ENCODE measurements around the gene MED26. TPM values are rescaled to one million over a fixed set of nuclear protein-coding genes. Genes with fewer than 3 reads are reported as not detected.

MED26 gene
- total and polyA plus RNA-seq, 2 of the 8 experiments (the other 6 are each of a cell fraction or from before 2014, with no cell fraction given) = 5.3 to 10.7 TPM

GRCh38 chr19:16621165-16621800 lies 6.7 kb downstream of the MED26 start:
- Histone ChIP-seq H3K9me3 (ENCODE audit: insufficient read depth in 2 of 2, low read depth in 1 of 2, low read length in 1 of 2) (no peaks in the 10 kb centered on the region), H3K36me3 (ENCODE audit: control insufficient read depth in 2 of 4, insufficient read depth in 4 of 4, low read length in 3 of 4) (peaks cover 0 to 5% (median 0%) of the 10 kb centered on the region in 4 experiments; a peak in 5 of 8 replicates), H4K8ac (ENCODE audit: extremely low read depth, insufficient read depth, low read length) (no peak overlapping the region), H3K14ac (ENCODE audit: insufficient read length) (no peak overlapping the region), H3K23me2 (ENCODE audit: low read depth, low read length) (no peaks in the 10 kb centered on the region), H3K23ac (ENCODE audit: insufficient read length) (no peak overlapping the region), H2BK120ac (replicated peaks; ENCODE audit: low read depth, low read length) (no peak overlapping the region), H3K79me1 (ENCODE audit: low read depth, low read length) (peaks cover 68% of the 10 kb centered on the region), H3K27ac (ENCODE audit: low read depth, low read length) (no peak overlapping the region), H2BK20ac (ENCODE audit: low read length) (no peak overlapping the region), H2BK15ac (ENCODE audit: low read length) (no peak overlapping the region), H3K9ac (replicated peaks in 1 of 4; ENCODE audit: extremely low read depth in 1 of 4, low read depth in 3 of 4, low read length in 3 of 4) (no peak overlapping the region), H2AK5ac (ENCODE audit: low read depth, low read length) (no peak overlapping the region), H4K91ac (replicated peaks; ENCODE audit: insufficient read length, low read length) (no peak overlapping the region), H3K4me3 (ENCODE audit: extremely low read depth in 1 of 4, insufficient read depth in 2 of 4, low read depth in 3 of 4, low read length in 4 of 4) (no peak overlapping the region), H3K79me2 (ENCODE audit: control insufficient read depth in 1 of 2, insufficient read depth in 2 of 2, low read length in 2 of 2) (peaks cover 39 to 100% of the 10 kb centered on the region in 2 experiments), H4K20me1 (replicated peaks in 1 of 2; ENCODE audit: control insufficient read depth in 1 of 2, insufficient read depth in 2 of 2, low read length in 2 of 2) (peaks cover 37 to 71% of the 10 kb centered on the region in 2 experiments), H3K4ac (replicated peaks; ENCODE audit: insufficient read length, low read depth, low read length) (no peak overlapping the region), H2AFZ (ENCODE audit: low read length) (no peak overlapping the region), H3K4me2 (ENCODE audit: insufficient read depth in 1 of 2, low read depth in 2 of 2, low read length in 2 of 2) (no peak overlapping the region), H3K27me3 (replicated peaks in 1 of 4; ENCODE audit: control insufficient read depth in 3 of 4, extremely low read depth in 1 of 4, insufficient read depth in 3 of 4, low read length in 3 of 4) (no peaks in the 10 kb centered on the region), H3K18ac (ENCODE audit: extremely low read depth, low read length) (no peak overlapping the region), H3K4me1 (replicated peaks in 1 of 4; ENCODE audit: control insufficient read depth in 3 of 4, insufficient read depth in 4 of 4, low read length in 3 of 4) (peaks cover 0 to 10% (median 2%) of the 10 kb centered on the region in 4 experiments; a peak in 4 of 7 replicates), H4K5ac (ENCODE audit: insufficient read length, low read depth, low read length) (no peak overlapping the region), H2BK12ac (ENCODE audit: low read depth, low read length) (no peak overlapping the region), H3K56ac (replicated peaks; ENCODE audit: insufficient read length, low read depth, low read length) (no peak overlapping the region), H2BK5ac (ENCODE audit: low read depth, low read length) (no peak overlapping the region)
- ChIA-PET CTCF (ENCODE audit: partially characterized antibody) (interaction anchor here (0.7 to 1.0 kb wide), 2 partner anchors 9 to 105 kb away, joined by 3 read pairs; no protein-coding TSS in a partner anchor), POLR2A (ENCODE audit: partially characterized antibody) (interaction anchor here (0.9 to 1.3 kb wide), 3 partner anchors 9 to 37 kb away, joined by 3 to 5 read pairs (median 3); no protein-coding TSS in a partner anchor)
- WGBS, 2 experiments (ENCODE audit: extremely low coverage in 1 of 2, insufficient coverage in 1 of 2, insufficient read length in 1 of 2, insufficient replicate concordance in 2 of 2, low coverage in 1 of 2, low lambda C conversion rate in 2 of 2, missing lambda C conversion rate in 1 of 2) = 88% methylated on average over 7 of the region's 7 CpGs; no CpG with 5 or more reads in 1 of the 2 experiments
- FAIRE-seq = no peak
- DNase-seq (ENCODE audit: low read depth in 1 of 2, low spot score in 2 of 2) = no peak
- TF ChIP-seq GABPA (IDR thresholded peaks at IDR 0.05; ENCODE audit: borderline replicate concordance, insufficient read depth, low read length) = no peak

All from H1 (cell line).